T follicular helper cell (primary cell): ENCODE measurements around the gene GPR158.

ENCODE experiments used
- DNase-seq: peaks from one replicate; pipeline ENCODE4 v3.0.0-alpha.2; 2020; ENCODE audit warnings: low read depth

The GPR158 gene

GRCh38 chr10:25390733-25391132 lies 215.9 kb downstream of the GPR158 start:
- DNase-seq = no peak

- no peak for DNase-seq
Measured at GRCh38 chr10:25392132-25392531, 217.3 kb downstream of the GPR158 start.

GRCh38 chr10:25393621-25394020 lies 218.8 kb downstream of the GPR158 start:
- no peak for DNase-seq

- DNase-seq = no peak
Measured at GRCh38 chr10:25398680-25399079, 223.9 kb downstream of the GPR158 start.

GRCh38 chr10:25405871-25406270 lies 231.1 kb downstream of the GPR158 start:
- no peak for DNase-seq

- DNase-seq = no peak
Measured at GRCh38 chr10:25417611-25418010, 242.8 kb downstream of the GPR158 start.

GRCh38 chr10:25425776-25426175 lies 251.0 kb downstream of the GPR158 start:
- no peak for DNase-seq

- DNase-seq = no peak
Measured at GRCh38 chr10:25436431-25436830, 261.6 kb downstream of the GPR158 start.

- no peak for DNase-seq
Measured at GRCh38 chr10:25441270-25441669, 266.5 kb downstream of the GPR158 start.

GRCh38 chr10:25444266-25444665 lies 269.5 kb downstream of the GPR158 start:
- DNase-seq = no peak

GRCh38 chr10:25451401-25451800 lies 276.6 kb downstream of the GPR158 start:
- DNase-seq = no peak

GRCh38 chr10:25453619-25454018 lies 278.8 kb downstream of the GPR158 start:
- DNase-seq = no peak

- no peak for DNase-seq
Measured at GRCh38 chr10:25455980-25456567, 281.3 kb downstream of the GPR158 start.

GRCh38 chr10:25457552-25457951 lies 282.8 kb downstream of the GPR158 start:
- no peak for DNase-seq

GRCh38 chr10:25465582-25466372 lies 291.0 kb downstream of the GPR158 start:
- DNase-seq = no peak

- DNase-seq = no peak
Measured at GRCh38 chr10:25467881-25468280, 293.1 kb downstream of the GPR158 start.

- DNase-seq = no peak
Measured at GRCh38 chr10:25481467-25481866, 306.7 kb downstream of the GPR158 start.

GRCh38 chr10:25483999-25484398 lies 309.2 kb downstream of the GPR158 start:
- no peak for DNase-seq

- DNase-seq = no peak
Measured at GRCh38 chr10:25487266-25487665, 312.5 kb downstream of the GPR158 start.

- no peak for DNase-seq
Measured at GRCh38 chr10:25492040-25492439, 317.2 kb downstream of the GPR158 start.

- DNase-seq = no peak
Measured at GRCh38 chr10:25492680-25493079, 317.9 kb downstream of the GPR158 start.

- no peak for DNase-seq
Measured at GRCh38 chr10:25493122-25493893, 318.5 kb downstream of the GPR158 start.

GRCh38 chr10:25497246-25497645 lies 322.4 kb downstream of the GPR158 start:
- DNase-seq = no peak
